DMS53 (cell line): ENCODE results near the gene CYP3A5.

Experiments used
- DNase-seq: peaks from one replicate; lab custom pipeline; 2025; lab: John Stamatoyannopoulos, UW

Gene CYP3A5

GRCh38 chr7:99615989-99616358 is 63.8 kb downstream of the CYP3A5 start:
- DNase-seq = peak; percentile 48

GRCh38 chr7:99614495-99614894 is 65.3 kb downstream of the CYP3A5 start:
- DNase-seq = no peak

GRCh38 chr7:99607548-99607947 is 72.2 kb downstream of the CYP3A5 start:
- no peak for DNase-seq

- no peak for DNase-seq
These were observed 73.3 kb downstream of the CYP3A5 start for GRCh38 chr7:99606531-99606930.

GRCh38 chr7:99605527-99605926 is 74.3 kb downstream of the CYP3A5 start:
- no peak for DNase-seq

GRCh38 chr7:99601656-99602310 is 78.0 kb downstream of the CYP3A5 start:
- no peak for DNase-seq

GRCh38 chr7:99599836-99600235 is 80.0 kb downstream of the CYP3A5 start:
- no peak for DNase-seq
